PC-3 (cell line): ENCODE data around the gene PRMT3. TPM values are rescaled to one million over a fixed set of nuclear protein-coding genes. Genes with fewer than 3 reads are reported as not detected.
A peak's percentile ranks its signal among the peaks of the same experiment; 100 is the strongest.

Experiments used
- ATAC-seq: fragments of 200-7000 bp; cut with Tn5 transposase; 2 replicates; pipeline ENCODE4 v1.9.1; 2020; ENCODE audit warnings: mild to moderate bottlenecking, moderate library complexity
- BruUV-seq: library from RNA; stranded (reverse); fragments of 400-500 nt; replicated peaks from 2 replicates; lab custom pipeline; 2021; lab: Mats Ljungman, UMichigan
- CTCF ChIA-PET: fragments of 300-600 bp; sonication (Branson Sonifier 250); formaldehyde crosslinking; loops from one replicate; lab custom pipeline; 2022; ENCODE audit warnings: antibody characterized with exemption; lab: Charles Lee
- POLR2A ChIA-PET: fragments of 300-600 bp; sonication (Branson Sonifier 250); formaldehyde crosslinking; loops from one replicate; lab custom pipeline; 2022; ENCODE audit warnings: antibody characterized with exemption; ENCODE audit not compliant: unreplicated experiment; lab: Charles Lee
- DNase-seq: peaks from one replicate; pipeline ENCODE4 v3.0.0-alpha.2; 2015
- H2AFZ ChIP-seq: fragments of 300-600 bp; sonication (generic); 2 replicates; pipeline ENCODE4 v1.6.0; 2016; ENCODE audit warnings: antibody characterized with exemption, low read length
- H3F3A ChIP-seq: fragments of 300-600 bp; sonication (generic); one replicate; pipeline ENCODE4 v1.6.0; 2017; ENCODE audit warnings: antibody characterized with exemption, low read length, control low read depth, mild to moderate bottlenecking; ENCODE audit not compliant: unreplicated experiment
- H3K27ac ChIP-seq: fragments of 300-600 bp; sonication (generic); 2 replicates; pipeline ENCODE4 v1.5.1; 2016; ENCODE audit warnings: mild to moderate bottlenecking, low read length
- H3K27me3 ChIP-seq: fragments of 300-600 bp; sonication (generic); 2 replicates; pipeline ENCODE4 v1.6.1; 2016; ENCODE audit warnings: low read length, mixed read lengths
- H3K36me3 ChIP-seq: fragments of 300-600 bp; sonication (generic); 2 replicates; pipeline ENCODE4 v1.6.1; 2016; ENCODE audit warnings: low read depth, mixed run types, low read length, mixed read lengths
- H3K4me1 ChIP-seq: fragments of 300-600 bp; sonication (generic); 2 replicates; pipeline ENCODE4 v1.5.1; 2016; ENCODE audit warnings: low read length; ENCODE audit not compliant: insufficient read depth
- H3K4me2 ChIP-seq: fragments of 300-600 bp; sonication (generic); 2 replicates; pipeline ENCODE4 v1.6.0; 2016; ENCODE audit warnings: low read length
- H3K4me3 ChIP-seq: fragments of 300-600 bp; sonication (generic); 2 replicates; pipeline ENCODE4 v1.5.1; 2016; ENCODE audit warnings: mild to moderate bottlenecking, low read length, mixed read lengths
- H3K79me2 ChIP-seq: fragments of 300-600 bp; sonication (generic); 2 replicates; pipeline ENCODE4 v1.6.1; 2017; ENCODE audit warnings: low read length, mixed read lengths
- H3K9ac ChIP-seq: fragments of 300-600 bp; sonication (generic); 2 replicates; pipeline ENCODE4 v1.6.0; 2016; ENCODE audit warnings: mild to moderate bottlenecking, low read length
- H3K9me2 ChIP-seq: fragments of 300-600 bp; sonication (generic); replicated peaks from 2 replicates; pipeline ENCODE4 v1.6.1; 2016; ENCODE audit warnings: mixed run types, low read length, mixed read lengths
- H3K9me3 ChIP-seq: fragments of 300-600 bp; sonication (generic); 2 replicates; pipeline ENCODE4 v1.6.1; 2016; ENCODE audit warnings: low read length, mixed read lengths
- H4K20me1 ChIP-seq: fragments of 300-600 bp; sonication (generic); 2 replicates; pipeline ENCODE4 v1.6.1; 2016; ENCODE audit warnings: low read length, mixed read lengths
- CTCF ChIP-seq: fragments of 300-600 bp; sonication (generic); conservative IDR thresholded peaks from 2 replicates; pipeline ENCODE4 v1.5.1; 2017; ENCODE audit warnings: antibody characterized with exemption, low read depth, mild to moderate bottlenecking, low read length
- EZH2 ChIP-seq: fragments of 300-600 bp; sonication (generic); IDR thresholded peaks from one replicate; pipeline ENCODE4 v1.6.1; 2017; ENCODE audit warnings: antibody characterized with exemption, mild to moderate bottlenecking, low read length; ENCODE audit not compliant: unreplicated experiment
- EZH2phosphoT487 ChIP-seq: fragments of 300-600 bp; sonication (generic); IDR thresholded peaks from 2 replicates; pipeline ENCODE4 v1.6.1; 2018; ENCODE audit warnings: mild to moderate bottlenecking, antibody characterized with exemption, low read length, borderline replicate concordance
- intact Hi-C: fragments of 100-400 bp; cut with micrococcal nuclease; formaldehyde crosslinking; loops from 2 replicates; pipeline ENCODE4 v1.9.0; 2023
- total RNA-seq: library from RNA; depleted of rRNA; stranded (reverse); fragments of >200 nt; gene quantifications from 2 replicates; pipeline ENCODE4 v1.2.3, GENCODE V29; 2014

PRMT3 gene
- total RNA-seq, 1 experiment from 2014 or later = 43.7 TPM

GRCh38 chr11:20367313-20367948 lies 20.1 kb upstream of the PRMT3 start:
- 0 out of 2 replicates have a peak, but pooled peaks cover 5% of the 10 kb centered on the region for H3K36me3 ChIP-seq
- no peaks in the 10 kb centered on the region for H3K27me3 ChIP-seq
- H2AFZ ChIP-seq = peak overlapping the region; percentile 14; the same call in 1 of the 2 replicates
- H3K4me3 ChIP-seq = peak overlapping the region; percentile 49
- H3K9ac ChIP-seq = peak overlapping the region; percentile 88
- no peaks in the 10 kb centered on the region for H4K20me1 ChIP-seq
- H3K27ac ChIP-seq = peak overlapping the region; percentile 98
- H3K9me2 ChIP-seq = no peaks in the 10 kb centered on the region
- intact Hi-C loops = loop anchor here (1.0 kb wide), 1 partner anchor 20 kb away; the partner anchor contains the start of gene PRMT3
- no peaks in the 10 kb centered on the region for H3K9me3 ChIP-seq
- H3K4me2 ChIP-seq = peak overlapping the region; percentile 73
- BruUV-seq = TSS peak; percentile 78
- peak; percentile 93 for DNase-seq
- ChIA-PET CTCF (interaction anchor here (0.5 to 0.6 kb wide), 4 partner anchors 14 to 464 kb away, joined by 3 to 4 read pairs (median 4); no protein-coding TSS in a partner anchor), POLR2A (interaction anchor here (0.5 kb wide), 1 partner anchor 21 kb away, joined by 4 read pairs; no protein-coding TSS in a partner anchor)
- peaks cover 44% of the 10 kb centered on the region for H3K79me2 ChIP-seq
- TF ChIP-seq EZH2phosphoT487 (no peak), CTCF (no peak), EZH2 (no peak)
- H3K4me1 ChIP-seq = peaks cover 63% of the 10 kb centered on the region
- H3F3A ChIP-seq = peaks cover 11% of the 10 kb centered on the region
- ATAC-seq = peak; percentile 58

GRCh38 chr11:20368438-20368837 lies 19.1 kb upstream of the PRMT3 start:
- CTCF ChIA-PET = no interaction called here
- H3K79me2 ChIP-seq = peaks cover 50% of the 10 kb centered on the region
- peak overlapping the region; percentile 73 for H3K4me2 ChIP-seq
- H3K27ac ChIP-seq = peak overlapping the region; percentile 98
- no peaks in the 10 kb centered on the region for H3K9me3 ChIP-seq
- H3K36me3 ChIP-seq = 0 out of 2 replicates have a peak, but pooled peaks cover 5% of the 10 kb centered on the region
- no peaks in the 10 kb centered on the region for H3K9me2 ChIP-seq
- peak; percentile 77 for DNase-seq
- no peaks in the 10 kb centered on the region for H4K20me1 ChIP-seq
- no peaks in the 10 kb centered on the region for H3K27me3 ChIP-seq
- TF ChIP-seq EZH2 (no peak), CTCF (no peak), EZH2phosphoT487 (no peak)
- peaks cover 59% of the 10 kb centered on the region for H3K4me1 ChIP-seq
- peaks cover 11% of the 10 kb centered on the region for H3F3A ChIP-seq
- BruUV-seq = no TSS peak
- peak; percentile 49 for ATAC-seq
- peak overlapping the region; percentile 45 for H3K4me3 ChIP-seq
- intact Hi-C loops = no loop called here
- no peak overlapping the region for H2AFZ ChIP-seq
- peak overlapping the region; percentile 88 for H3K9ac ChIP-seq
- POLR2A ChIA-PET = interaction anchor here (0.6 kb wide), 1 partner anchor 120 kb away, joined by 4 read pairs; no protein-coding TSS in a partner anchor

- CTCF ChIA-PET = no interaction called here
- Histone ChIP-seq H3F3A (peaks cover 11% of the 10 kb centered on the region), H4K20me1 (no peaks in the 10 kb centered on the region), H3K9me3 (no peaks in the 10 kb centered on the region), H3K27ac (peak overlapping the region; percentile 98), H3K4me3 (no peak overlapping the region), H3K36me3 (0 out of 2 replicates have a peak, but pooled peaks cover 5% of the 10 kb centered on the region), H3K27me3 (no peaks in the 10 kb centered on the region), H3K4me2 (no peak overlapping the region), H3K4me1 (peaks cover 61% of the 10 kb centered on the region), H3K9me2 (no peaks in the 10 kb centered on the region), H2AFZ (no peak overlapping the region), H3K79me2 (peaks cover 37% of the 10 kb centered on the region), H3K9ac (no peak overlapping the region)
- POLR2A ChIA-PET = interaction anchor here (0.6 kb wide), 1 partner anchor 24 kb away, joined by 4 read pairs; no protein-coding TSS in a partner anchor
- DNase-seq (no peak), ATAC-seq (no peak)
- TF ChIP-seq EZH2 (no peak), EZH2phosphoT487 (no peak), CTCF (no peak)
- BruUV-seq = no TSS peak
- intact Hi-C loops = no loop called here
Observed at GRCh38 chr11:20369826-20370225, 17.7 kb upstream of the PRMT3 start.
